ENCODE measurements around the gene EPS8.

Gene EPS8

GRCh38 chr12:15732341-15733061, 56.7 kb downstream of the EPS8 start:
- no peaks in the 10 kb centered on the region for H3F3A ChIP-seq (ENCODE audit: insufficient read depth, low read length)
- H3K4me1 ChIP-seq (ENCODE audit: low read length) = no peaks in the 10 kb centered on the region
- no peaks in the 10 kb centered on the region for H3K36me3 ChIP-seq (replicated peaks; ENCODE audit: insufficient read depth, low read length)
- no peak overlapping the region for H3K9ac ChIP-seq (ENCODE audit: low read length)
- DNase-seq = no peak
- H3K4me2 ChIP-seq (ENCODE audit: low read depth, low read length) = no peak overlapping the region
- no peaks in the 10 kb centered on the region for H3K27me3 ChIP-seq (replicated peaks; ENCODE audit: insufficient read depth, low read length)
- no peak for TF ChIP-seq EZH2phosphoT487 (IDR thresholded peaks at IDR 0.05; ENCODE audit: low read length)
- TF ChIP-seq CTCF (IDR thresholded peaks at IDR 0.05; ENCODE audit: low read length) = no peak
- no peak for TF ChIP-seq EZH2 (optimal IDR thresholded peaks at IDR 0.05; ENCODE audit: low read depth, low read length)
- no peak overlapping the region for H3K4me3 ChIP-seq (ENCODE audit: low read length)
- no peak overlapping the region for H2AFZ ChIP-seq (ENCODE audit: low read length)
- H3K27ac ChIP-seq (ENCODE audit: low read length) = no peak overlapping the region
- H3K9me3 ChIP-seq (replicated peaks; ENCODE audit: insufficient read depth, low read length) = no peaks in the 10 kb centered on the region
- H3K79me2 ChIP-seq (ENCODE audit: low read length) = no peaks in the 10 kb centered on the region
- H3K9me2 ChIP-seq (replicated peaks; ENCODE audit: insufficient read depth, low read length) = no peaks in the 10 kb centered on the region
- H4K20me1 ChIP-seq (ENCODE audit: insufficient read depth, low read length) = no peaks in the 10 kb centered on the region

- Histone ChIP-seq H3K27me3 (replicated peaks; ENCODE audit: insufficient read depth, low read length) (no peaks in the 10 kb centered on the region), H3K27ac (ENCODE audit: low read length) (no peak overlapping the region), H3K9ac (ENCODE audit: low read length) (no peak overlapping the region), H3K4me3 (ENCODE audit: low read length) (no peak overlapping the region), H3K36me3 (replicated peaks; ENCODE audit: insufficient read depth, low read length) (no peaks in the 10 kb centered on the region), H4K20me1 (ENCODE audit: insufficient read depth, low read length) (no peaks in the 10 kb centered on the region), H3K4me1 (ENCODE audit: low read length) (no peaks in the 10 kb centered on the region), H3F3A (ENCODE audit: insufficient read depth, low read length) (no peaks in the 10 kb centered on the region), H2AFZ (ENCODE audit: low read length) (no peak overlapping the region), H3K9me3 (replicated peaks; ENCODE audit: insufficient read depth, low read length) (no peaks in the 10 kb centered on the region), H3K9me2 (replicated peaks; ENCODE audit: insufficient read depth, low read length) (no peaks in the 10 kb centered on the region), H3K79me2 (ENCODE audit: low read length) (no peaks in the 10 kb centered on the region), H3K4me2 (ENCODE audit: low read depth, low read length) (no peak overlapping the region)
- DNase-seq = no peak
- TF ChIP-seq EZH2 (optimal IDR thresholded peaks at IDR 0.05; ENCODE audit: low read depth, low read length) (no peak), CTCF (IDR thresholded peaks at IDR 0.05; ENCODE audit: low read length) (no peak)
Measured at GRCh38 chr12:15731940-15732339, 57.2 kb downstream of the EPS8 start.

GRCh38 chr12:15729097-15729496, 60.1 kb downstream of the EPS8 start:
- Histone ChIP-seq H3K9me2 (replicated peaks; ENCODE audit: insufficient read depth, low read length) (no peaks in the 10 kb centered on the region), H3K4me2 (ENCODE audit: low read depth, low read length) (no peak overlapping the region), H3K36me3 (replicated peaks; ENCODE audit: insufficient read depth, low read length) (no peaks in the 10 kb centered on the region), H3K9me3 (replicated peaks; ENCODE audit: insufficient read depth, low read length) (no peaks in the 10 kb centered on the region), H3K4me3 (ENCODE audit: low read length) (no peak overlapping the region), H3K27ac (ENCODE audit: low read length) (no peak overlapping the region), H3F3A (ENCODE audit: insufficient read depth, low read length) (no peaks in the 10 kb centered on the region), H3K4me1 (ENCODE audit: low read length) (no peaks in the 10 kb centered on the region), H3K79me2 (ENCODE audit: low read length) (no peaks in the 10 kb centered on the region), H4K20me1 (ENCODE audit: insufficient read depth, low read length) (no peaks in the 10 kb centered on the region), H2AFZ (ENCODE audit: low read length) (no peak overlapping the region), H3K27me3 (replicated peaks; ENCODE audit: insufficient read depth, low read length) (no peaks in the 10 kb centered on the region), H3K9ac (ENCODE audit: low read length) (no peak overlapping the region)
- TF ChIP-seq EZH2phosphoT487 (IDR thresholded peaks at IDR 0.05; ENCODE audit: low read length) = no peak
- TF ChIP-seq CTCF (IDR thresholded peaks at IDR 0.05; ENCODE audit: low read length) = no peak
- no peak for TF ChIP-seq EZH2 (optimal IDR thresholded peaks at IDR 0.05; ENCODE audit: low read depth, low read length)
- DNase-seq = no peak

All from MM.1S (cell line).